GM18520 (cell line): ENCODE data around the gene ULK3.

ENCODE experiments used
- ATAC-seq: cut with Tn5 transposase; IDR thresholded peaks from one replicate; pipeline ENCODE4 v1.9.1; 2021; ENCODE audit not compliant: unreplicated experiment

The ULK3 gene

GRCh38 chr15:74824976-74825375, 18.0 kb downstream of the ULK3 start:
- no peak for ATAC-seq

GRCh38 chr15:74823324-74823723, 19.6 kb downstream of the ULK3 start:
- no peak for ATAC-seq

- no peak for ATAC-seq
These were observed 20.7 kb downstream of the ULK3 start for GRCh38 chr15:74822233-74822632.

- no peak for ATAC-seq
These were observed 21.2 kb downstream of the ULK3 start for GRCh38 chr15:74821790-74822158.

DNA sequence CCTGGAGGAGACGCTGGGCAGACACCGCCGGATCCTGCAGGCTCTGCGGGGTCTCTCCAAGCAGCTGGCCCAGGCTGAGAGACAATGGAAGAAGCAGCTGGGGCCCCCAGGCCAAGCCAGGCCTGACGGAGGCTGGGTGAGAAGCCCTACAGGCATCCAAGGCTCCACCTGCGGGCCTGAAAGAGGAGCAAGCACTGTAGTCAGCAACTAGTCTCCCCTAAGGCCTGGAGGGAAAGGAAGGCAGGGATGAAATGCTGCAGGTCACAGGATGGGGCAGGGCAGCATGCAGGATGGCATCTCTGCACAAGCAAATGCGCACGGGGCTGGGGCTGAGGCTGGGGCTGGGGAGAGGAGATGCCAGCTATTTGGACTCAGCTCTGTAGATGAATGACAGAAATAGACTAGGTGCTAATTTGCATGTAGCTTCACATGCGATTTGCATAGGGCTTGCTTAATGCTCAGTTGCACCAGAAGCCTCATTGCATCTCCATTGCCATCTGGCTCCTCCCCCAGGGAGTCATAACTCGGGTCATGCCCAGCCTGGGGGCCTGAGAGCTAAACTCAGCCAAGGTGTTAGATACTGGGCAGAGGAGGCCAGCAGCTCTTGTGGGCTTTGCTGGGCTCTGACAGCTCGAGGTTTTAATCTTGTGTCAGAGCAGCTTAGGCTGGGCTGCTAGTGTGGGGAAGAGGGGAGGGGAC, 21.7 kb downstream of the ULK3 start:
- ATAC-seq = peak; percentile 68

DNA sequence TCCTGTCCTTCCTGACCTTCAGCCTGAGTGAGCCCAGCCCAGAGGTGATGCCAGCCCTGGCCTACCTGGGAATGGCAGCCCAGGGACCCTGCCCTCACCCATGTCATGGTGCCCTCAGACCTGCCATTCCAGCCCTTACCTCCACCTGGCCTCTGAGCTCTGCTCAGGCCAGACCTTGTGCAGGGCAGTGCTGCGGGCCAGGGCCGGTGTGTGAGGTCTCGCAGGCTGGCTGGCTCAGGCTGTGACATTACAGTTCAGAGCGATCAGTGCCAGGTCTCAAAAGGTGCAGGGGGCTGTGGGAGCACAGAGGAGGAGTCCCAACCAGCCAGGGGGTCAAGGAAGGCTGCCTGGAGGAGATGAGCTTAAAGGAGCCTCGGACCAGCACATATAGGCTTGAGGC, 22.9 kb downstream of the ULK3 start:
- no peak for ATAC-seq

GRCh38 chr15:74817370-74817737, 25.6 kb downstream of the ULK3 start:
- ATAC-seq = no peak

DNA sequence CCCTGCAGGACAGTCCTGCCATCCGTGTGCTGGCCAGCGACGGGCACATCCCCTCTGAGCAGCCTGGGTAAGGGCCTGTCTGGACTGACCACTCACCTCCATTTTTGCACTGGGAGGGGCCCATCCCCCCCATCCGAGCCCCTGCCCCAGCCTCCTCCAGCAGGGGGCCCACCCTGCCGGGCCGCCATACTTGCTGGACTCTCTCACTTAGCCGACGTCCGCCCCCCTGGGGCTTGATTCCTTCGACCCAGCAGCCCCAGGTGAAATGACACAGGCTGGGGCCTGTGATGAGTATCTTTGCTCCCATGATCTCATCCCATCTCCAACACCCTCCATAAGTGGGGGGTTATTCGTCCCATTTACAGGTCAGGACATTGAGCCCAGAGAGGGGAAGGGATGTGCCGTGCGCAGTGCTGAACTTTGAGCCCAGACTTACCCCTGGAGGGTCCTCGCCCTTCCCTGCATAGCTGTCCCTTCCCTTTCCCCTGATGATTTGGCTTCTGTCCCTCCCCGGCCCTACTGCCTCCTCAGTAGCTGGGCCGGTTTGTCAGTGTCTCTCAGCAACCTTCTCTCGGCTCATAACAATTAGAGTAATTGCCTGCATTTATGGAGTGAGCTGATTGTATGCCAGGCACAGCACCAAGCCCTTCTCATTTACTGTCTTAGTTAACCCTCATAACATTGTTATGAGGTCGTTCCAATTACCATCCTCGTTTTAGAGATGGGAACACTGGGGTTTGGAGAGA, 26.2 kb downstream of the ULK3 start:
- ATAC-seq = no peak

- no peak for ATAC-seq
These were observed 27.0 kb downstream of the ULK3 start for GRCh38 chr15:74815961-74816360.

GRCh38 chr15:74815121-74815934, 27.6 kb downstream of the ULK3 start:
- ATAC-seq = no peak

GRCh38 chr15:74812533-74812932, 30.4 kb downstream of the ULK3 start, which contains the start of gene LMAN1L:
Gene LMAN1L (plus strand): TSS chr15:74812835. CDS start chr15:74812855, 20 bp downstream.
- no peak for ATAC-seq

- ATAC-seq = no peak
These were observed 33.0 kb downstream of the ULK3 start for GRCh38 chr15:74809956-74810355.

DNA sequence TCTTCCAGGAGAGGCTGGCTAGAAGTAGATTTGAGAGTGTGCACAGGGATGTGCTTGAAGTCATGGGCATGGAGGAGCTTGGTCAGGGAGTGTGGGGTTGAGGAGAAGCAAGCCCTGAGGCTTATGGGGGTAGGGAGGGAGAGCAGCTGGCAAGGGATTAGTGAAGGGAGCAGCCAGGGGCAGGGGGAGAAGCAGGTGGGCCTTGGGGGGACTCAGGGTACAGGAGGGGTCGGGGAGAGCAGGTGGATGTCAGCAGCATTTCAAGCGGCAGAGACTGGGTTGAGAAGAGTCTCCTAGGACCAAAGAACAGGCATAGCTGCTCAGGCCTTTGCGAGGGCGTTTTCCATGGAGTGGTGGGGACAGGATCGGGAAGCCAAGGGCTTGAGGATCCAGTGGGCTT, 33.7 kb downstream of the ULK3 start:
- ATAC-seq = no peak

DNA sequence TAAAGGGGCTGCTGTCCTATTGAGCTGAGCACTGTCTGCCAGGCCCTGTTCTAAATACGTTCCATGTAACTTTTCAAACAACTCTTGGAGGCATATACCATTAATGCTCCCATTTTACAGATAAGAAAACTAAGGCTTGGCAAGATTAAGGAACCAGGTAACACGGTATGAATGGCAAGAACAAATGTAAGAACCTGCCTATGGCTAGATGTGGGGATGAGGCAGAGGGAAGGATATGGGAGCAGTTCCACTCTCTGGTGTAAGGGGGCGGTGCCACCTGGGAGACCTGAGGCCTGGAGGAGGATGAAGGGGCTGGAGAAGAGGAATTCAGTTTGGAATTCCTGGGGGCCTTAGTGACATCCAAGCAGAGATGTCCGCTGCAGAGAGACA, 34.1 kb downstream of the ULK3 start:
- ATAC-seq = no peak

DNA sequence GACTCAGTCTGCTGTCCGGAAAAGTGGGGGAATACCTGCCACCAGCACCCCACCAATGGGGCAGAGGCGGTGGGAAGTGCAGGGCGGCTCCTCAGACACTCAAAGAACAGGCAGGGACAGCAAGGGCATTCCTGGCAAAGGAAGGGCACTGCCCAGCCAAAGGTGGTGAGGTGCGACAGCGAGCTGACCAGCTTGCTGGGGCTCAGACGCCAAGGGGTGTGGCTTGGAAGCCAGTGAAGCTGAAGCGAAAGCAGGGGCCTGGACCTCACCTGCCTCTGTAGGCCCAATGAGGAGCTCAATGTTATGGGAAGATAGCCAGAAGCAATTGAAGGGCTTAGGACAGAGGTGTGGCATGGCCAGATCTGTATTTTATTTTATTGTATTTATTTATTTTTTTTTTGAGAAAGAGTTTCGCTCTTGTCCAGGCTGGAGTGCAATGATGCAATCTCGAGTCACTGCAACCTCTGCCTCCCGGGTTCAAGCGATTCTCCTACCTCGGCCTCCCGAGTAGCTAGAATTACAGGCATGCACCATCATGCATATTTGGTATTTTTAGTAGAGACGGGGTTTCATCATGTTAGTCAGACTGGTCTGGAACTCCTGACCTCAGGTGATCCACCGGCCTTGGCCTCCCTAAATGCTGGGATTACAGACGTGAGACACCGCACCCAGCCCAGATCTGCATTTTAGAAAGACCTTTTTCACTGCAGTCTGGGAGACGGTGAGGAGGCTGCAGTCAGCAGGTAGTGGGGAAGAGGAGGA, 34.7 kb downstream of the ULK3 start:
- no peak for ATAC-seq

GRCh38 chr15:74807282-74807681, 35.7 kb downstream of the ULK3 start:
- ATAC-seq = no peak

- no peak for ATAC-seq
These were observed 38.0 kb downstream of the ULK3 start for GRCh38 chr15:74804935-74805334.

DNA sequence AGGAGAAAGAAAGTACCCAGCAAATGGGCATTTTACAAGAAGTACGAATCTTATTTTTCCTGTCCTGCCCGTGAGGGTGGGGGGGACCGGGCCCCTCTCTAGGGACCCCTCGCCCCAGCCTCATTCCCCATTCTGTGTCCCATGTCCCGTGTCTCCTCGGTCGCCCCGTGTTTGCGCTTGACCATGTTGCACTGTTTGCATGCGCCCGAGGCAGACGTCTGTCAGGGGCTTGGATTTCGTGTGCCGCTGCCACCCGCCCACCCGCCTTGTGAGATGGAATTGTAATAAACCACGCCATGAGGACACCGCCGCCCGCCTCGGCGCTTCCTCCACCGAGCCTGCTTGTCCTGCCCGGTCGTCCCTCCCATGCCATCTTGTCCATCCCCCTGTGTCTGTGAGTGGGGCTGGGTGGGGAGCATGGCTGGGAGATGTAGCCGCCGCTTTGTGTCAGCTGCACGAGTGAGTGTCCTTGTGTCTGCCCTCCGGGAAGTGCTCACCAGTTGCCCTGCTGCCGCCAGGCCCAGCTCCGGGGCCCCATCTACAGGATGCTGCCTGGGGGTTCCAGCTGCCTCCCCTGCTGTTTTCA, 40.0 kb downstream of the ULK3 start:
- ATAC-seq = no peak

DNA sequence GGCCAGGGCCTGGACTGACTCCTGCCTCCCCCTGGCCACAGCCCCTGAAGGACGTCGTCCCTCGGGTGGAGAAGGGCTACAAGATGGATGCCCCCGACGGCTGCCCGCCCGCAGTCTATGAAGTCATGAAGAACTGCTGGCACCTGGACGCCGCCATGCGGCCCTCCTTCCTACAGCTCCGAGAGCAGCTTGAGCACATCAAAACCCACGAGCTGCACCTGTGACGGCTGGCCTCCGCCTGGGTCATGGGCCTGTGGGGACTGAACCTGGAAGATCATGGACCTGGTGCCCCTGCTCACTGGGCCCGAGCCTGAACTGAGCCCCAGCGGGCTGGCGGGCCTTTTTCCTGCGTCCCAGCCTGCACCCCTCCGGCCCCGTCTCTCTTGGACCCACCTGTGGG, 40.7 kb downstream of the ULK3 start:
- ATAC-seq = no peak

DNA sequence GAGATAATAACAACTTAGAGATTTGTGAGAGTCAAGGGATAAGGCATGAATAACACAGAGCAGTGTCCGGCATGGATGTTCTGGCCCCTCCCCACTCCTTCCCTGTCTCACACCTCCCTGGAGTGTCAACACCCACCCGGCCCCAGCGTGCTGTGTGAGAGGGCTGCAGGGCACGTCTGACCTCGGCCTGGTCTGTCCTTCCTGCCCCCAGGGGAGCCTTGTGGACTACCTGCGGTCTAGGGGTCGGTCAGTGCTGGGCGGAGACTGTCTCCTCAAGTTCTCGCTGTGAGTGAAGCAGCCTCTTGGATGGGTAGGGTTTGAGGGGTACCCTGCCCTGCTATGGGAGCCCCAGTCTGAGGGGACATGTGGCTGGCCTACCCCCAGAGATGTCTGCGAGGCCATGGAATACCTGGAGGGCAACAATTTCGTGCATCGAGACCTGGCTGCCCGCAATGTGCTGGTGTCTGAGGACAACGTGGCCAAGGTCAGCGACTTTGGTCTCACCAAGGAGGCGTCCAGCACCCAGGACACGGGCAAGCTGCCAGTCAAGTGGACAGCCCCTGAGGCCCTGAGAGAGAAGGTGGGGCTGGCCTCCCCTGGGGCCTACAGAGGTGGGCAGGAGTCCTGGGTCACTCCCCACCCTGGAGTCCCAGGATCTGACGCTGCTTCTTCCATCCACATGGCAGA, 41.5 kb downstream of the ULK3 start:
- no peak for ATAC-seq
